ENCODE data around the gene CLEC1B.
"Not testable (repeated sequence)": the region's sequence is repeated elsewhere in the genome, so short reads cannot be mapped to it uniquely, and the experiment has no call there.

The CLEC1B gene

GRCh38 chr12:9973949-9974348, 25.0 kb downstream of the CLEC1B start:
- no peak for FAIRE-seq

DNA sequence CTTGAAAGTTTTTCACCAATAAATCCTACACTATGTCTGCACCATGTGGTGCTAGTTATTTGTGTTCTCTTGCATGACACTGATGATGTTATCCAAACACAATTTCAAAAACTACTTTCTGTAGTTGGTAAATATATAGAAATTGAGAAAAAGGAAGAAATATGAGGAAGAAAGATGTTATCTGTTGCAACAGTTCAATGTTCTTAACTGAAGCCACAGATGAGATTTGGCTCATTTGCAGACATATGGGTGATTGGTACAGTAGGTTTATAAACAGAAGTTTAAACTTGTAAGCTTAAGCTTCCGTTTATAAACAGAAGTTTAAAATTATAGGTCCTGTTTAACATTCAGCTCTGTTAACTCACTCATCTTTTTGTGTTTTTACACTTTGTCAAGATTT, 27.7 kb downstream of the CLEC1B start, which contains the start of gene CLEC12A:
Gene CLEC12A (plus strand): TSS at position 229 of the 400 bp plus-strand sequence. CDS start 188 bp downstream, outside the sequence.
- FAIRE-seq = no peak

- FAIRE-seq = no peak
Observed at GRCh38 chr12:9969673-9970072, 29.2 kb downstream of the CLEC1B start.

DNA sequence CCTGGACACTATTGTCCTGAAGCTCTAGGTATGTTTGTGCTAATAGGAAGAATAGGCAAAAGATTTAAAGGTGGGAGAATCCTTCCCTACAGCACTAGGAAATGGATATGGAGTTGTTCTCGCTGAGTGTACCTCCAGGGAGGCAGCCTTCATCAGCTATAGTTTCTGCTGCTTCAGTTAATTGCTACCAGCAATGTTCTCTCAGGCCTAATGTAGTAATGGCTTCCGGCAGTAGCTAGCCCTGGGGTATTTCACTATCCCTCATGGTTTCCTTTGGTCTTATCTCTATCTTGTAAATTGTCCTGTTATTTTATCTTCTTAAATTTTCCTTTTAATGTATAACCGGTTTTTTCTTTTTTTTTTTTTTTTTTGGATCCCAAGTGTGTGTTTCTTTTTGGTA, 37.0 kb downstream of the CLEC1B start:
- no peak for FAIRE-seq

- no peak for FAIRE-seq
Observed at GRCh38 chr12:9961106-9961505, 37.8 kb downstream of the CLEC1B start.

DNA sequence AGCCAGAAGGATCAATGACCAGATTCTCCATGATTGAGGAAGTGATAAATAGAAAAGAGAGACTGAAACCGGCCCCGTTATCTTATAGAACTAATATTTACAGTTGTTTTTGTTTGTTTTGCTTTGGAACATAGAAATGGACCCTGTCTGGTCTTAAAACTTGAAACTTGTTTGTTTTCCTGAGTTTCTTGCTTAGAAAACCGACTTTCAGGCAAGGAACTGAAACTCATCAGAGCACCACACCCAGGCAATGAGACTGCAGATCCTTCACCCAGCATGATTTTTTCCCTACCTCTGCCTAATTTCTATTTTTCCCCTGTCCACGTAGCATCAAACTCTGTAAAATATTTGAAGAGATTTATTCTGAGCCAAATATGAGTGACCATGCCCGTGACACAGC, 38.3 kb downstream of the CLEC1B start:
- FAIRE-seq = no peak

GRCh38 chr12:9957834-9958233, 41.1 kb downstream of the CLEC1B start:
- no peak for FAIRE-seq

GRCh38 chr12:9952954-9953729, 45.8 kb downstream of the CLEC1B start:
- not testable (repeated sequence) for FAIRE-seq

GRCh38 chr12:9951026-9951675, 47.8 kb downstream of the CLEC1B start:
- FAIRE-seq = no peak

DNA sequence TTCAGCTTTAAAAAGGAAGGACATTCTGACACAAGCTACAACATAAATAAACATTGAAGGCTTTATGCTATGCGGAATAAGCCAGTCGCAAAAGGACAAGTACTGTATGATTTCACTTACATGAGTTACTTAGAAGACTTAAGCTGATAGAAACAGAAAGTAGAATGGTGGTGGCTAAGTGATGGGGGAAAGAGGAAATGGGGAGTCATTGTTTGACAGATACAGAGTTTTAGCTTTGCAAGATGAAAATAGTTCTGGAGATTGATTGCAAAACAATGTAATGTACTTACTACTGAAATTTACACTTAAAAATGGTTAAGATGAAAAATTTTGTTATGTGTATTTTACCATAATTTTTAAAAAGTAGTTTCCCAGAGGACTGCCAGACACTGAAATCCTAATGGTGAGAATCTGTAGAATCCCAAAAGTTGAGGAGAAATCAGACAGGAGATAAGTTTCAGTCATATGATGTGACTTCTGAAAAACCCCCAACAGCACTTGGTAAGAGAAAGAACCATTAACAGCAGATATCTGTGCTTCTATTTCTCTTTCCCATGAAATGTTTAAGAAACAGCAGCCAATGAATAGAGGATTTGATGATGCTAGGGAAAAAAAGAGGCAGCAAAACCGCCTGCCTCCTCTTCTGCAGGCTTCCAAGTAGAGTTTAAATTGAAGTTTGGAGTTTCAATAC, 50.2 kb downstream of the CLEC1B start:
- no peak for FAIRE-seq

GRCh38 chr12:9947674-9948073, 51.2 kb downstream of the CLEC1B start:
- no peak for FAIRE-seq

- no peak for FAIRE-seq
Observed at GRCh38 chr12:9944391-9944790, 54.5 kb downstream of the CLEC1B start.

GRCh38 chr12:9943240-9943639, 55.7 kb downstream of the CLEC1B start:
- FAIRE-seq = no peak
